Mesodermal cell (in vitro differentiated cells): ENCODE results near the gene WIZ.

Experiments used
- H3K27ac ChIP-seq: 2 replicates; pipeline ENCODE4 v1.7.0; 2013; ENCODE audit warnings: mild to moderate bottlenecking, low read depth, low read length, moderate library complexity; ENCODE audit not compliant: severe bottlenecking
- H3K36me3 ChIP-seq: 2 replicates; pipeline ENCODE4 v1.7.1; 2013; ENCODE audit warnings: mild to moderate bottlenecking, low read length, moderate library complexity; ENCODE audit not compliant: control insufficient read depth, insufficient read depth
- H3K4me1 ChIP-seq: one replicate; pipeline ENCODE4 v1.7.1; 2013; ENCODE audit warnings: mild to moderate bottlenecking, low read length; ENCODE audit not compliant: insufficient read depth, control insufficient read depth, poor library complexity, severe bottlenecking
- H3K4me3 ChIP-seq: 2 replicates; pipeline ENCODE4 v1.7.0; 2013; ENCODE audit warnings: low read length, control low read depth, mild to moderate bottlenecking; ENCODE audit not compliant: insufficient read depth, poor library complexity, severe bottlenecking; ENCODE audit errors: extremely low read depth
- H3K9me3 ChIP-seq: 2 replicates; pipeline ENCODE4 v1.7.1; 2013; ENCODE audit warnings: mild to moderate bottlenecking, low read length, moderate library complexity; ENCODE audit not compliant: control insufficient read depth
- WGBS, 2 experiments: methylation state at CpG; one replicate each; pipeline ENCODE4 v1.1.5; 2013; ENCODE audit warnings: missing lambda C conversion rate in 2 of 2; ENCODE audit not compliant: insufficient coverage in 2 of 2; 5-methylcytosine and 5-hydroxymethylcytosine counted together

Gene WIZ

DNA sequence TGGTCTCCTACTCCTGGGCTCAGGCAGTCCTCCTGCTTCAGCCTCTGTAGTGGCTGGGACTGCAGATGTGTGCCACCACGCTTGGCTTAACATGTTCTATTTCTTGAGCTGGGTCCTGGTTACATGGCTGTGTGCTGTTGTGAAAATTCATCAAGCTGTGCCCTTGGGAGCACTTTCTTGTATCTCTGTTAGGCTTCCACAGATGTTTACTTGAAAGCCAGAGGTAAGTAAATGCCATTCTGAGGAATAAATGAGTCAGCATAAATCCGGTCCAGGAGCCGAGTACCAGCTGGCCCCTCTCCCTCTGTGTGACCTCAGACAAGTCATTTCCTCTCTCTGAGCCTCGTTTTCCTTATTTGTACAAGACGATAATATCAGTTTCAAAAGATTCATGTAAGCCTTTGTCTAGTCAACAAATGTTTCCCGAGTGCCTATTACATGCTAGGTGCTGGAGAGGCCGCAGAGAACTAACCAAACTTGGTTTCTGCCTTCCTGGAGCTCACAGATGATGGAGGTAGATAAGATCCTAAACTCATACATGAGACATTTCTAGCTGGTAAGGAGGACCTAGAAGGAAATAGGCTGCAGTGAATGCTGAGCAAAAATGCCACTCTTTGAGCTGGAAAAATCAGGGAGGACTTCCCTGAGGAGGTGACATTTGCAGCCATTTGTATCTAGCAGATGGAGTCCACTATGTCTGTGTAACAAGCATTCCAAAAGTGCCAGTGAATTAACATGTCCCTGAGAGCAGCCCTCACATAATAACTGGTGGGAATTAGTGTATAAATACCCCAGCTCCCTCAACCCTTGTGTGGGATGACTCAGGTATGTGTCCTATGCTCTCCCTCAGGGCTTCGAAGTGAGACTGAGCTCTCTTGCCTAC lies 17.3 kb upstream of the WIZ start:
- Histone ChIP-seq H3K36me3 (no peaks in the 10 kb centered on the region), H3K27ac (no peak overlapping the region), H3K4me3 (no peak overlapping the region), H3K9me3 (peaks cover 6% of the 10 kb centered on the region), H3K4me1 (no peaks in the 10 kb centered on the region)
- WGBS, 2 experiments, result 60 to 61% methylated on average over 7 to 8 of the region's 8 CpGs

DNA sequence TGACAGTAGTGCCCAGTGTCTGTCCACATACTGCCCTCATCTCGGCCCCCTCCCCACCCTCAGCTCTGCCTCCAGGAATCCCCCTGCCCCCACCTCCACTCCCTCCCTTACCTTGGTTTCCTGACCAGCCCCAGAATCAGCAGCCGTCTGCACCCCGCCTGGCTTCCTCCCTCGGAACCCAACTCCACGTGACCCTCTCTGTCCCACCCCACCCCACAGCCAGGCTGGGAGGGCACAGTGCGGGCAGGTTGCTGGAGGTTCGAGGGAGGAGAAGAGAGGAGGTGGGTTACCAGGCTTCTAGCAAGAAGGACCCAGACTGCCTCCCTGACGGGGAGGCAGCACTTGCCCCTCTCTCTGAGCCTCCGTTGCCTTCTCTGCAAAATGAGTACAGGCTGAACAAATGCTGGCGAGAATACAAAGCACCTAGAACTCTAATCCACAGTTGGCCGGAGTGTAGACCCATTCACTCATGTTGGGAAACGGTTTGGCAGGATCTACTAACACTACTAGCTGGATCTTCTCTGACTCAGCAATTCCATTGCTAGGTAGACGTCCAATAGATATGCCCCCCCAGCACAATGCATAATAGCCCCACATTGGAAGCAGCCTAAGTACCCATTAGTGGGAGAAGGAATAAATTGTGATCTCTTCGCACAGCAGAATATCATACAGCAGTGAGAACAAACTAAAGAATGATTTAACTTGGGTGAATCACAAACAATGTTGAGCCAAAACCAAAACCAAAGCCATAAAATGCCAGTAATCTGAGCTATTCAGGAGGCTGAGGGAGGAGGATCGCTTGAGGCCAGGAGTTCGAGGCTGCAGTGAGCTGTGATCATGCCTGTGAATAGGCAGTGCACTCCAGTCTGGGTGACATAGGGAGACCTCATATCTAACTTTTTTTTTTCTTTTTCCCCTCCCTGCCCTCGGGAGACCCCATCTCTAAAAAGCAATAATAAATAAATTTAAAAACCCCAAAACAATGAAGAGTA lies 14.9 kb upstream of the WIZ start, which contains the start of gene RASAL3:
Gene RASAL3, minus strand, starts transcription at position 151 of the 992 bp plus-strand sequence. CDS start 186 bp downstream, outside the sequence.
- Histone ChIP-seq H3K27ac (no peak within 1 kb of the TSS), H3K36me3 (no peaks in the 10 kb centered on the region)
- WGBS, 2 experiments, result 67 to 78% methylated on average over 8 to 11 of the region's 17 CpGs

DNA sequence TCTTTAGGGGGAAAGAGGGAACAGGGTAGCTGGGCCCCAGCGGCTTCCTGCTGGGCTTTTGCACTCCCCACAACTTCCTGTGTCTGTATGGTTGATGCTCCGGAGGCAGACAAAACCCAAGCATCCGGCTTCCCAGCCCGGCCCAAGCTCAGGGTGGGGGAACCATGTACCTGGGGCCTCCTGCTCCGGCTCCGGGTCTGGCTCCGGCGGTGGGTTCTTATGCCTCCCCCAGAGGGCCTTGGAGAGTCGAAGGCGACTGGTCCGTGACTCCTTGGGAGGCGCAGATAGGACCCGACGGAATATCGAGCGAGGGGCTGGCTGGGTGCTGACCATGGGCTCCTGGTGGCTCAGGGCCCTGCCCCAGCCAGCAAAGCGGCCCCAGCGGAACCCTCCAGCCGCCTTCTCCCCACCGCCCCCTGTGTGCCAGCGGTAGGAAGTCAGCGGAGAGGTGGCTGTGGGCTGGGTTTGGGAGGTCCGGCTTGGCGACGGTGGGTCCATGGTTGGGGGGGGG lies 14.2 kb upstream of the WIZ start:
- H3K4me3 ChIP-seq, result no peak overlapping the region
- 82 to 89% methylated on average over 9 to 17 of the region's 25 CpGs for WGBS, 2 experiments
- no peaks in the 10 kb centered on the region for H3K4me1 ChIP-seq

More for the DNA sequence above, 14.9 kb upstream of the WIZ start, which contains the start of gene RASAL3:
- no peaks in the 10 kb centered on the region for H3K4me1 ChIP-seq
- H3K9me3 ChIP-seq, result no peaks in the 10 kb centered on the region
- no peak within 1 kb of the TSS for H3K4me3 ChIP-seq

DNA sequence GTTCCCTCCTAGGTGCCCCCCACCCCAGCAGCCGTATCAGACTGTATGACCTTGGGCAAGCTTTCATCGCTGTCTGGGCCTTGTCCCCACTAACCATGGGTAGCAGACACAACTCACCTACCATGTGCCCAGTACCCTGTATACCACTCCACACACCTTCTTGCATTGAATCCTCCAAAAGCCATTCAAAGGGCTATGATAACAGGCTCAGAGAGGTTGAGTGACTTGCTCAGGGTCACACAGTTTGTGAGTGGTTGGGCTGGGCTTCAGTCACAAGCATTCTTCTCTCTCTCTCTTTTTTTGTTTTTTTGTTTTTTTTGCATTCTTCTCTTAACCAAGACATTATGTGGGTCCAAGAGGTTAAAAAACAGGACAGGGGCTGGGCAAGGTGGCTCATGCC lies 11.9 kb upstream of the WIZ start:
- no peaks in the 10 kb centered on the region for H3K4me1 ChIP-seq
- no peak overlapping the region for H3K4me3 ChIP-seq
- 83 to 85% methylated on average over 1 to 2 of the region's 2 CpGs for WGBS, 2 experiments
- H3K27ac ChIP-seq, result no peak overlapping the region
- no peaks in the 10 kb centered on the region for H3K36me3 ChIP-seq
- H3K9me3 ChIP-seq, result no peaks in the 10 kb centered on the region

More for the DNA sequence above, 14.2 kb upstream of the WIZ start:
- H3K36me3 ChIP-seq, result no peaks in the 10 kb centered on the region
- H3K27ac ChIP-seq, result no peak overlapping the region
- H3K9me3 ChIP-seq, result no peaks in the 10 kb centered on the region

DNA sequence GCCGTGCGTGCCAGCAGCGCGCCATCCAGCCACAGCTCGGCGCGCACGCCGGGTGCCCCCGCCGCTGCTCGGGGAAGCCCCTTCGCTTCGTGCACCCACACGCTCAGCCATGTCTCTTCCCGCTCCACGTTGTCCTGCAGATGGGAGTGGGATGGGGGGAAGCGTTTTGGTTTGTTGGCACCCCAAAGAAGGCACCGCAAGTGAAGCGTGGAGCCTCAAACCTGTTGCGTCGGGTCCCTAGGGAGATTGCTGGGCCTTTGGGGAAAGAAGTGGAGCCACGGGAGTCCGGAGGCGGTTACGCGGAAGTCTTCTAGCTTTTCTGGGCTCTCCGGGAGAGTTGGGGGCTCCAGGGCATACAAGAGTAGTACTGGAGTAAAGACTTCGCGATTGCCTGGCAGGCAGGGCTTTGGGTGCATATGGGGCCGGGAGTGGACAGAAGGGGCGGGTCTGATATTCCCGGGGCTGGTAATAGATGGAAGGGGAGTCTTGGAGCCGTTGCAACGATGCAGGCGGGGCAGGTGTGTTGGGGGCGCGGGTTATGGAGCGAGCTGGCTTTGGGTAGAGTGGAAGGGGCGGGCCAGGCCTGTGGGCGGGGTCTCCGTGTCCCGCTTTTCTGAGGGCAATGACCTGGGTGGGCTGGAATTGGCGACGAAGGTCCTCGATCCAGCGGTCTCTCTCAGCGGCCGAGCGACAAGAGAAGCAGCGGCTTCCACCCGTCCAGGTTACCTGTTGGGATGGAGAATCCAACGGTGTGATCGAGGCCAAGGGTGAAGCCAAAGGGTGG lies 8.1 kb upstream of the WIZ start:
- Histone ChIP-seq H3K4me1 (no peaks in the 10 kb centered on the region), H3K27ac (no peak overlapping the region), H3K36me3 (no peaks in the 10 kb centered on the region), H3K9me3 (no peaks in the 10 kb centered on the region), H3K4me3 (no peak overlapping the region)
- 36 to 41% methylated on average over 30 to 47 of the region's 54 CpGs for WGBS, 2 experiments

DNA sequence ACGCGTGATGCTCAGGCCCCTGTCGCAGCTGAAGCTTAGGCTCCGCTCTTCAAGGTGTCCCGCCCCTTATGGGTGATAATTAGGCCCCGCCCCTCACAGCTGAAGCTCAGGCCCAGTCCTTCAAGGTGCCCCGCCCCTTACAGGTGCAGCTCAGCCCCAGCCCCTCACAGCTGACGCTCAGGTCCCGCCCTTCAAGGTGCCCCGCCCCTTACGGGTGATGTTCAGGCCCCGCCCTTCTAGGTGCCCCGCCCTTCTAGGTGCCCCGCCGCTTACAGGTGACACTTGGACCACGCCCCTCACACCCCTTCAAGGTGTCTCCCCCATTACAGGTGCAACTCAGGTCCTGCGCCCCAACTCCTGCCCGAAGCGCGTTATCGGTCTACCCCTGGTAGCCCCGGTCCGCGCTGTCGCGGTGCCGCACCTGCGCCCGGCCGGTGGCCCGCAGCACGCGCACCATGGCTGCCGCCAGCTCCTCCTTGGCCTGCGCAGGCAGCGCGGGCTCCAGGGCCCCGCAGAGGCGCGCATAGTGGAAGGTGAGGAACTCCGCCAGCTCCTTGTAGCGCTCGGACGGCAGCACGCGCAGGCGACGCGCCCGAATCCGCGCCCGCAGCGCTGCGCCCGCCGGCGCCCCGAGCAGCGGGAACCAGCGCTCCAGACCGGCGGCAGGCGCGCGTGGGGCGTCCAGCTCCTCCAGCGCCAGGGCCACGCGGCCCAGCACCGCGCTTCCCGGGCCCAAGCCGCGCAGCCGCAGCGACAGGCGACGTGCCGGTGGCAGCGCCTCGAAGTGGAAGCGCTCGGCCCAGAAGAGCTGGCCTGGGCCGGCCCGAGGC lies 7.3 kb upstream of the WIZ start:
- Histone ChIP-seq H3K9me3 (no peaks in the 10 kb centered on the region), H3K36me3 (no peaks in the 10 kb centered on the region), H3K4me3 (no peak overlapping the region), H3K4me1 (no peaks in the 10 kb centered on the region), H3K27ac (no peak overlapping the region)
- WGBS, 2 experiments, result 7 to 10% methylated on average over 73 to 75 of the region's 86 CpGs

DNA sequence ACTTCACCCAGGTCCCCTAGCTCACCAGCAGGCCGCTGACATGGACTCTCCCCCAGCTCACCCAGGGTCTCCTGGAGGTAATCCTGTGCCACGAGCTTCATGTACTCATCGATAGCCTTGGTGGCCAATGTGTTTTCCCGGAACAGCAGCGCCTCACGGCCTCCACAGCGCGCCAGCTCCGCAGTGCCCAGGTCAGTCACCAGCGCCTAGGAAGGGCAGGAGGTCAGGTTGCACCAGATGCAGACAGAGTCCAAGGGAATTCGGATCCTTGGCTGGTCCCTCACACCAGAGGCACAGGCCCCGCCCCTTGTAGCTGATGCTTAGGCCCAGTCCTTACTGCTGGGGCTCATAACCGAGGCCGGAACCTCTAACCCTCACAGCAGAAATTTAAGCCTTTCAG lies 6.7 kb upstream of the WIZ start:
- no peak overlapping the region for H3K4me3 ChIP-seq
- 71 to 76% methylated on average over 10 to 14 of the region's 14 CpGs for WGBS, 2 experiments

DNA sequence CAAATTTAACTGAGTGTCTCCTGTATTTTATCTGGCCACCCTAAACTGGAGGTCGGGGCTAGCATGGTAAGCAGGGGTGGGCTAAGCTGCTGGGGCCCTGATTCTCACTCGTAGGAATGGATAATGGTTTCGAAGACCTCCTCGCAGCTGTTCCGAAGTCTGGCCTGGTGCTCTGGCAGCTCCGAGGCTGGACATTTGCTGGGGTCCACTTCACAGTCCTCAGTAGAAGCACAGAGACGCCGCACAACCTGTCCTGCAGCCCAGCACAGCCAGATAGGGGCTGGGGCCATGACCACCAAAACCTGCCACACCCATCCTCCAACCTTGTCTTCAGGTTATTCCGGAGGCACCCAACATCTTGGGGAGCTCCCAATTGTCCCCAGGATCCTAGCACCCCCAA lies 6.2 kb upstream of the WIZ start:
- no peak overlapping the region for H3K4me3 ChIP-seq
- H3K4me1 ChIP-seq, result no peaks in the 10 kb centered on the region
- no peaks in the 10 kb centered on the region for H3K36me3 ChIP-seq
- 81 to 88% methylated on average over 7 to 8 of the region's 9 CpGs for WGBS, 2 experiments
- no peak overlapping the region for H3K27ac ChIP-seq
- no peaks in the 10 kb centered on the region for H3K9me3 ChIP-seq

More for the DNA sequence above, 6.7 kb upstream of the WIZ start:
- H3K36me3 ChIP-seq, result no peaks in the 10 kb centered on the region
- no peaks in the 10 kb centered on the region for H3K9me3 ChIP-seq
- H3K4me1 ChIP-seq, result no peaks in the 10 kb centered on the region
- no peak overlapping the region for H3K27ac ChIP-seq

DNA sequence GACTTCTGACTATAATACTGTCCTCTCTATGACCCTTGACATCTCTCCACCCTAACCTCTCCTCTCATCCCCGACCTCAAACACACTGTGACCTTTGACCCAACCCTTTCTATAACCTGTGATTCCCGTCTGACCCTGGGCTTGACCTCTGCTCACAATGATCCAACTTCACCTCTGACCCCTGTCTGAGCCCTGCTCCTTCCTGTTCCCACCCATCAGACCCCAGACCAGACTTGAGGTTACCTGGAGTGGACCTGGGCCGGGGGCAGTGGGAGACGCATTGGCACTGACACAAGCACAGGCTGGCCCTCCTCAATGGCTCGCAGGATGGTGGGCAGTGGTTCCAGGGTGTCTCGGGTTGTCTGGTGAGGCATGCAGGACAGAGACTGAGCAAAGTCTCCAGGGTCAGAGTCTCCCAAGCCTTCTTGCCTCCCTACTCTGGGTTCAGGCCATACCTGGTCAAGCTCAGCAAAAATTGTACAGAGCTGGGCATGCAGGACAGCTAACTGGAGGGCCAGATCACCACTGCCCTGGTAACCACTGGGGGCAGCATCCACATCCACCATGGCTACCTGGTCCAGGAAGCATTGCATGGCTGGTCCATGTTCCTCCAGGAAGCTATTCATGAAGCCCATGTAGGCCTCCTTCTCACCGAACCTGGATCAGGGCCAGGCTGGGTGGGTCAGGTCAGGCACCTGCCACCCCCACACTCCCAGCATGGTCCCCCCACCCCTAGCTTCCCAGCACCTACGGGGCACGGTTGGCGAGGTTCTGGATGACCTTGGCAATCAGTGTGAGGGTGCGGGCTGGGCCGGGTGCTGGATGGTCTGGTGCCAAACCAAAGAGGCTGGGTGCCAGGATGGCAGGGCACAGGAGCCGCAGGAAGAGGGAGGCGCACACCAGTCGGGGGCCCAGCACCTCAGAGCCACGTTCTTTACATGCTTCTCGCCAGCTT lies 4.4 kb upstream of the WIZ start:
- H3K36me3 ChIP-seq, result no peaks in the 10 kb centered on the region
- no peaks in the 10 kb centered on the region for H3K9me3 ChIP-seq
- H3K4me3 ChIP-seq, result no peak overlapping the region
- H3K27ac ChIP-seq, result no peak overlapping the region
- 87 to 92% methylated on average over 14 to 16 of the region's 17 CpGs for WGBS, 2 experiments
- no peaks in the 10 kb centered on the region for H3K4me1 ChIP-seq
